IMR-90 (cell line): ENCODE measurements around the gene CAMKMT.

Source experiments
- BHLHE40 ChIP-seq: fragments of 150-350 bp; IDR thresholded peaks from 2 replicates; pipeline ENCODE4 v1.6.1; 2016; ENCODE audit warnings: mild to moderate bottlenecking, low read depth, low read length
- CEBPB ChIP-seq: IDR thresholded peaks from 2 replicates; pipeline ENCODE4 v1.6.1; 2012; ENCODE audit warnings: low read depth, low read length, improper control_type of control experiment
- FOS ChIP-seq: fragments of 150-350 bp; IDR thresholded peaks from 2 replicates; pipeline ENCODE4 v1.6.1; 2016; ENCODE audit warnings: low read depth, low read length
- MAFK ChIP-seq: IDR thresholded peaks from 2 replicates; pipeline ENCODE4 v1.6.1; 2012; ENCODE audit warnings: low read depth, low read length, improper control_type of control experiment
- MAZ ChIP-seq: IDR thresholded peaks from 2 replicates; pipeline ENCODE4 v1.6.1; 2012; ENCODE audit warnings: low read depth, mild to moderate bottlenecking, low read length, improper control_type of control experiment, moderate library complexity, borderline replicate concordance
- MXI1 ChIP-seq: IDR thresholded peaks from 2 replicates; pipeline ENCODE4 v1.6.1; 2012; ENCODE audit warnings: low read depth, mild to moderate bottlenecking, low read length, moderate library complexity, borderline replicate concordance
- NFE2L2 ChIP-seq: fragments of 150-350 bp; IDR thresholded peaks from 2 replicates; pipeline ENCODE4 v1.6.1; 2016; ENCODE audit warnings: low read depth, mild to moderate bottlenecking, low read length
- POLR2A ChIP-seq: IDR thresholded peaks from 2 replicates; pipeline ENCODE4 v1.6.1; 2012; ENCODE audit warnings: mild to moderate bottlenecking, low read depth, low read length
- RAD21 ChIP-seq: IDR thresholded peaks from 2 replicates; pipeline ENCODE4 v1.6.1; 2012; ENCODE audit warnings: low read length, improper control_type of control experiment
- RFX5 ChIP-seq: IDR thresholded peaks from 2 replicates; pipeline ENCODE4 v1.8.0; 2012; ENCODE audit warnings: low read depth, mild to moderate bottlenecking, low read length, moderate library complexity
- SMC3 ChIP-seq: fragments of 150-350 bp; IDR thresholded peaks from 2 replicates; pipeline ENCODE4 v1.6.1; 2016; ENCODE audit warnings: low read depth, mild to moderate bottlenecking, antibody characterized with exemption, low read length, moderate library complexity
- TF ChIP-seq, protein P1 (sequence below): conservative IDR thresholded peaks from 2 replicates; pipeline ENCODE4 v1.5.1; 2012; ENCODE audit warnings: mild to moderate bottlenecking, low read depth, low read length, improper control_type of control experiment
- TF ChIP-seq, protein P2 (sequence below): fragments of 150-350 bp; IDR thresholded peaks from 2 replicates; pipeline ENCODE4 v1.6.1; 2016; ENCODE audit warnings: low read depth, mild to moderate bottlenecking, low read length, moderate library complexity, borderline replicate concordance
- TF ChIP-seq, protein P3 (sequence below): fragments of 150-350 bp; IDR thresholded peaks from 2 replicates; pipeline ENCODE4 v1.6.1; 2017; ENCODE audit warnings: mild to moderate bottlenecking, antibody characterized with exemption, low read length, low read depth

DNA sequence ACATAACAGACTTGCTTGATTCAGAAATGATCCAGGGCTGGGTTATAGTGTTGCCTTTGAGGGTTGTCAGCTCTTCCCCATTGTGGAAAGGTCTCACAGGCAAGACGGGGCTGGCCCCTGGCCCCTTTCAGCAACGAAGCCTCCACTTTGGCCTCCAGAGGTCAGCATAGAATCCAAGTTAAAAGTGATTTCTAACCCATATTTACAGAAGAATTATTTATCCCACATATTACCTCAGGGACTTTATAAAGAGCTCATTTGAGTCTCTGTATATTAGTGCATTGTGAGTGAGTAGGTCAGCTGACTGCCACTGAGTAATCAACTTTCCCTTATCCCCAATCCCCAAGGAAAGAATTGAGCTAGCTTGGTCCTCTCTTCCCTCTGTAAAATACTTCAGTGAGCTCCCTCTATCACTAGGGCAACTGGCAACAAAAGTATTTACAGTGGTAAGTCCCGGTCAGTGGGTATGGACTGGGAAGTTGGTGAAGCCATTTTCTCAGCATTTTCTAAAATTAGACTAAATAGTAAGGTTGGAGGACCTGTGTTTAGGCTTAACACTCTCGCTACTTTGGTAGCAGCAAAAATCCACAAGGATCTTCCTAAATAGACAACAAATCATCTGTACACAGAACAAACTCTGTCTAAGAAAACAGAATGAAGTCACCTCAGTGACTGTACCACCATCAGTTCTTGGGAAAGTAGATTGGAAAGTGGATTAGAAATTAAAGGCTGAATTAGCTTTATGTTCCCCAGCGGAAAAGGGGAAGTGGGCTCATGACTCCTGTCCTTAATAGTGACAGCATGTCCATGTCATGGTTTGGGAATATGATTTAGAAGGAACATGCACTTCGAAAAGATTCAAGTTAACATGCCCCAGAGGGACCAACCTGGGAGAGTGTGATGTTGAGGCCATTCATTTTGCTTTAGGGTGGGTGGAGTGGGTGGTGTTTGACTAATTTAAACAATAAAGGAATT lies 408.8 kb downstream of the CAMKMT start:
- TF ChIP-seq POLR2A (no peak), CEBPB (no peak), MXI1 (no peak), SMC3 (no peak), NFE2L2 (no peak), MAZ (no peak), FOS (no peak), RAD21 (no peak), MAFK (no peak), RFX5 (no peak), BHLHE40 (no peak)
- TF ChIP-seq, protein P1, sequence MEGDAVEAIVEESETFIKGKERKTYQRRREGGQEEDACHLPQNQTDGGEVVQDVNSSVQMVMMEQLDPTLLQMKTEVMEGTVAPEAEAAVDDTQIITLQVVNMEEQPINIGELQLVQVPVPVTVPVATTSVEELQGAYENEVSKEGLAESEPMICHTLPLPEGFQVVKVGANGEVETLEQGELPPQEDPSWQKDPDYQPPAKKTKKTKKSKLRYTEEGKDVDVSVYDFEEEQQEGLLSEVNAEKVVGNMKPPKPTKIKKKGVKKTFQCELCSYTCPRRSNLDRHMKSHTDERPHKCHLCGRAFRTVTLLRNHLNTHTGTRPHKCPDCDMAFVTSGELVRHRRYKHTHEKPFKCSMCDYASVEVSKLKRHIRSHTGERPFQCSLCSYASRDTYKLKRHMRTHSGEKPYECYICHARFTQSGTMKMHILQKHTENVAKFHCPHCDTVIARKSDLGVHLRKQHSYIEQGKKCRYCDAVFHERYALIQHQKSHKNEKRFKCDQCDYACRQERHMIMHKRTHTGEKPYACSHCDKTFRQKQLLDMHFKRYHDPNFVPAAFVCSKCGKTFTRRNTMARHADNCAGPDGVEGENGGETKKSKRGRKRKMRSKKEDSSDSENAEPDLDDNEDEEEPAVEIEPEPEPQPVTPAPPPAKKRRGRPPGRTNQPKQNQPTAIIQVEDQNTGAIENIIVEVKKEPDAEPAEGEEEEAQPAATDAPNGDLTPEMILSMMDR, result no peak
- TF ChIP-seq, protein P2, sequence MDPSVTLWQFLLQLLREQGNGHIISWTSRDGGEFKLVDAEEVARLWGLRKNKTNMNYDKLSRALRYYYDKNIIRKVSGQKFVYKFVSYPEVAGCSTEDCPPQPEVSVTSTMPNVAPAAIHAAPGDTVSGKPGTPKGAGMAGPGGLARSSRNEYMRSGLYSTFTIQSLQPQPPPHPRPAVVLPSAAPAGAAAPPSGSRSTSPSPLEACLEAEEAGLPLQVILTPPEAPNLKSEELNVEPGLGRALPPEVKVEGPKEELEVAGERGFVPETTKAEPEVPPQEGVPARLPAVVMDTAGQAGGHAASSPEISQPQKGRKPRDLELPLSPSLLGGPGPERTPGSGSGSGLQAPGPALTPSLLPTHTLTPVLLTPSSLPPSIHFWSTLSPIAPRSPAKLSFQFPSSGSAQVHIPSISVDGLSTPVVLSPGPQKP, result no peak
- TF ChIP-seq, protein P3, sequence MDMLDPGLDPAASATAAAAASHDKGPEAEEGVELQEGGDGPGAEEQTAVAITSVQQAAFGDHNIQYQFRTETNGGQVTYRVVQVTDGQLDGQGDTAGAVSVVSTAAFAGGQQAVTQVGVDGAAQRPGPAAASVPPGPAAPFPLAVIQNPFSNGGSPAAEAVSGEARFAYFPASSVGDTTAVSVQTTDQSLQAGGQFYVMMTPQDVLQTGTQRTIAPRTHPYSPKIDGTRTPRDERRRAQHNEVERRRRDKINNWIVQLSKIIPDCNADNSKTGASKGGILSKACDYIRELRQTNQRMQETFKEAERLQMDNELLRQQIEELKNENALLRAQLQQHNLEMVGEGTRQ, result no peak
